SK-N-MC (cell line): Measurements from ENCODE around the gene NFATC3.

Source experiments
- EZH2 ChIP-seq: fragments of 200-600 bp; sonication (generic); IDR thresholded peaks from one replicate; pipeline ENCODE4 v1.6.1; 2017; ENCODE audit warnings: antibody characterized with exemption
- FOXP2 ChIP-seq: optimal IDR thresholded peaks from 2 replicates; pipeline ENCODE3; 2011; ENCODE audit warnings: mild to moderate bottlenecking, moderate library complexity; ENCODE audit not compliant: insufficient read depth; ENCODE audit errors: extremely low read length, control extremely low read depth
- POLR2AphosphoS5 ChIP-seq: IDR thresholded peaks from 2 replicates; pipeline ENCODE4 v1.6.1; 2012; ENCODE audit warnings: mild to moderate bottlenecking, low read depth, low read length, borderline replicate concordance

DNA sequence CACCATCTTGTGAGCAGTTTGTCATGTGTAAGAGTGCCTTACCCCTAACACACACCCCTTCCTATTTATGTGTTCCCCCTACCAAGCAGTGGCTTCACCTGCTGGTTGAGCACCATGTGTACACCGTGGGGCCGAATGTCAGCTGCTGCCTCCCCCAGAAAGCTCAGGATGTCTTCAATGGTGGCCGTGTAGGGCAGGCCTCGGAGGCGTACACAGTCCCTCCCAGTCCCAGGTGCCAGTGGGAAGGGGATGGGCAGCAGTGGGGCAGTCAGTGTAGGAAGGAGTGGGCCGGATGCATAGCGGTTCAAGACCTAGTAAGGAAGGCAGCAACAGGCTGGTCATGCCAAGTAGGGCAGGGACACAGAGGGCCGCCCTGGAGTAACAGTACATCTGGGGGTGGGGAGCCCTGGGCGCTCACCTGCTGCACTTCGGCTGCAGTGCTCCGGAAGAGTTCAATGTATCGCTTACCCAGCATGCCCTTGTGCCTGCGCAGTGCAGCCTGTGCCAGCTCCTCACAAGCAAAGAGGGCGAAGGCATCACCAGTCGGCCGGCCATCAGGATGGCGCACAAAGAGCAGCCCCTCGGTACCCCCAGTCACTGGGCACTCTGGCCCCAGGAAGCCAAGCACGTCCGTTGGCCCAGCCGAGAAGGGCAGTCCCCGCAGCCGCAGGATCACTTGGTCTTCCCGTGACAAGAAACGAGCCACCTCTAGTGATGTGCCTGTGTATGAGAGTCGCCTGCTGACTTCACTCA lies 146.4 kb downstream of the NFATC3 start:
- TF ChIP-seq EZH2 (no peak), POLR2AphosphoS5 (no peak), FOXP2 (no peak)
